GM18517 (cell line): Measurements from ENCODE around the gene FARSB.
"Not testable (repeated sequence)": the region's sequence is repeated elsewhere in the genome, so short reads cannot be mapped to it uniquely, and the experiment has no call there.

Experiments
- ATAC-seq: cut with Tn5 transposase; IDR thresholded peaks from one replicate; pipeline ENCODE4 v1.9.1; 2021; ENCODE audit warnings: mild to moderate bottlenecking, moderate library complexity; ENCODE audit not compliant: unreplicated experiment

The FARSB gene

DNA sequence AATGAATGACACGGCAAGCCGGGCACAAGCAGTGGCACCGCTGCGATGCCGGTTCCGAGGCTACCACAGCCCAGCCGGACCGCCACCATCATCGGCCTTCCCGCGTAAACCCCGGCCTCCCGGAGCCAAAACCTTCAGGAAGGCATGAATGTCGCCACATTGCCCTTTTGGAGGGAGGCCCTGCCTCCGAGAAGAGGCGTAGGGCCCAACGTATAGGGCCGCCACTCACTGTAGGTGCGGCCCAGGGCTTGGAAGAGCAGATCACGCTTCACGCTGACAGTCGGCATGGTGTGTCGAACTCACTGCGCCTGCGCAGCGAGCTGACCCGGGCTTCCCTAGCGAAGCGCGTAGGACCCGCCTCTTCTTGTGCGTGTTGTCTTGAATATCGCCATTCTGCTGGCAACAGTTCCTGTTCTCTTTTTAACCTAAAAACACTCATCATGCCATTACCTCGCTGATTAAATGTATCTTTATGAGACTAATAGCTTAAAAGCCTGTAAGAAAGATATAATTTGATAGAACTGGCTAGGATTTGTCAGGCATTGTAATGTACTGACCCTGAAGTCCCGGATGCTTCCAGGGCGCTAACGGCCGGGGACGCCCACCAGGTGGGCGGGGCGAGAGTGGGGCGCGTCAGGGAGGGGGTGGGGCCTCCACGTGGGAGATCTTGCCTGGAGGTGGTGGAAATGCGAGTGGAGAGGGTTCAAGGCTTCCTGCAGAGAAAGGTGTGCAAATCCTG lies at the start of gene FARSB:
FARSB (minus strand) TSS at position 306 of the 739 bp plus-strand sequence; CDS start at position 287, 19 bp downstream.
- ATAC-seq: peak; percentile 85

DNA sequence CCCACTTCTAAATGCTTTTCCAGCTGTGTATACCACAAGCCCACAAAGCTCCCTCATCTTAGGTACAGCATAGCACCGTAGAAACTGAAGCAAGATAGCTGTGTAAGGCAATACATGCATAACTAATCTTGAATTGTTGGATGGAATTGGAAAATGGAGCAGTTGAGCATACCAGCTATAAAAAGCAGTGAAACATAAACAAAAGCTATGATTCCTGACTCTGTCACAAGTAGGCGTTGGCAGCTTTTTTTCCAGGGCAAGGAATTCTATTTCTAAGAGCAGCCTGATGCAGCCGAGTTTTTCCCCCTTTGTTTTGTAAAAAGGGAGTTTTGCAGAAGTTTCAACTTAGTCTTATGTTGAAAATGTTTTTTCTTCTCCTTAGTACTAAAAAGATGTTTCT lies 48.0 kb upstream of the FARSB start:
- no peak for ATAC-seq

DNA sequence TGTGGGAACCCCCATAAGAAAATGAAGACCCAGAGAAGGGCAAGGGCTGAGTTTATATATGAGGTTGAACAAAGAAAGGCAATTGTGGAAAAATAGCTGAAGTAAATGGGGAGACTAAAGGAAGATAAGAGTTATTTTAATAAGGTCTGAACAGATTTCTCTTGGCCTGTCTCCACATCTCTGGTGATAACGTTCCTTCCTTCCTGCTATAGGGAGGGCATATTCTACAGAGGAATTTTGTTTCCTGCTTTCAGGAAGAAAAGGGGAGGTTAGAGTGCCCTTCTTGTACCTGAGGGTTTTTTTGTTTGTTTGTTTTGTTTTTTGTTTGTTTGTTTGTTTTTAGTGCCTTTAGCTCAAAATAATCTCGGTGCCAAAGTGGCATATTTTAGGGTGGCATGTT lies 47.2 kb upstream of the FARSB start:
- ATAC-seq: no peak

DNA sequence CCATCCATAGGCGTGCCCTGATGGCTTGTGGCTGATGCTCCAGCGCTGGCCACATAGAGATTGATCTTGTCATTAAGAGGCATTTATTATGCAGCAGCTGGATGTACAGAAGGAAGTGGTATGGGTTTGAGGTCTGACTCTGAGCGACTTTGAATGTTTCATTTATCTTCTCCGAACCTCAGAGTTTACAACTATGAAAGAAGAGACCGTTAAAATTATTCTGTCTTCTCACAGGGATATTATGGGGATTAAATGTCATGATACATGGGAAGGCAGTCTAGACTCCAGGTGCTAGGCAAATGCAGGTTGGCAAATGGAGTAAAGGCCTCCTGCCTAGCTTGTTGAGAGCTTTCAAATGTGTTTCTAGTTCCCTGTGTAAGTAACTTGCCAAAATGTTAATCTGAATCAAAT lies 45.8 kb upstream of the FARSB start:
- no peak for ATAC-seq

DNA sequence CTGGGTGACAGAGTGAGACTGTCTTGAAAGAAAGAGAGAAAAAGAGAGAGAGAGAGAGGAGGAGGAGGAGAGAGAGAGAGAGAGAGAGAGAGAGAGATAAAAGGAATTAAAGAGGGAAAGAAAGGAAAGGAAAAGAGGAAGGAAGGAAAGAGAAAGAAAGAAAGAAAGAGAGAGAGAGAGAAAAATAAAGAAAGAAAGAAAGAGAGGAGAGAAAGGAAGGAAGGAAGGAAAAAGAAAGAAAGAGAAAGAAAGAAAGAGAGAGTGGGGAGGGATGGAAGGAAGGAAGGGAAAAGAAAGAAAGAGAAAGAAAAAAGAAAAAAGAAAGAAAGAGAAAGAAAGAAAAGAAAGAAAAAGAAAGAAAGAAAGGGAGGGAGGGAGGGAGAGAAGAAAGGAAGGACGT lies 45.3 kb upstream of the FARSB start:
- ATAC-seq: no peak

DNA sequence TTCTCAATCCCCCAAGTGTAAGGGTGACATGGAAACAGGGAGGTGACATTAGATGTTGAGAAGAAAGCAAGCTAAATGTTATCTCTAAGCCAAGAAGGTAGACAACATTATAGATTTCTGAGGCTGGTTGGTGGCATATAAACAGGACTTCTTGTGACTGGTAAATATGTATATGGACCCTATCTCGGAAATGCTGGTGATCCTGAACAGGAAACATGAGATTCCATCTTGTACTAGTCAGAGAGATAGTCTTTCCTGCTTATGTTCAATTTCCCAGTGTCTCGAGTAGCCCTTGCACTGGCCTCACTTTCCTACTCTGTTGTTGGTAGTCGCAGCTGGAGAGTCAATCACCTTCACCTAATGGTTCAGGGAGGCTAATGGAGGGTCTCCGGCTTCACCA lies 42.4 kb upstream of the FARSB start:
- ATAC-seq: no peak

DNA sequence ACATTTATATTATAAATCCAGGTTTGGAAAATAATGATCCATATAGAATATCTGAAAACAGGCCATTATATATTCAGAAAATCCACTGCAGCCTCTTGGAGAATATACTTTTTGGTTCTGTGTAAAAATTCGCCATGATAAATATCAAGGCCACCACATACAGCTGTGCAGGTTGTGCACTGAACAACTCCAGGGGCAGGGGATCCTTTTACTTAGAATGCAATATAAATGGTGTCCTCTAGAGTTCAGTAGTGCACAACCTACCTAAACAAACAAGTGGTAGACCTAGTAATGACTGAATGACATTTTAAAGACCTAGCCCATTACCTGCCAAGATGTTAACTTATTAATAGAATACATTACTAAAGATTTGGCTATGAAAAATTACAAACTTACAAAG lies 37.9 kb upstream of the FARSB start:
- ATAC-seq: peak; percentile 54

DNA sequence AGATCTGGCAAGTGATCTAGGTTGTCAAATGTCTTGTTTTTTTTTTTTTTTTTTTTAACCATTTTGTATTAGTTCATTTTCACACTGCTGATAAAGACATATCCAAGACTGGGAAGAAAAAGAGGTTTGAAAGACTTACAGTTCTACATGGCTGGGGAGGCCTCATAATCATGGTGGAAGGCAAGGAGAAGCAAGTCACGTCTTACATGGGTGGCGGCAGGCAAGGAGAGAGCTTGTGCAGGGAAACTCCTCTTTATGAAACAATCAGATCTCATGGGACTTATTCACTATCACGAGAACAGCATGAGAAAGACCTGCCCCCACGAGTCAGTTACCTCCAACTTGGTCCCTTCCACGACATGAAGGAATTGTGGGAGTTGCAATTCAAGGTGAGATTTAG lies 37.5 kb upstream of the FARSB start:
- ATAC-seq: not testable (repeated sequence)

DNA sequence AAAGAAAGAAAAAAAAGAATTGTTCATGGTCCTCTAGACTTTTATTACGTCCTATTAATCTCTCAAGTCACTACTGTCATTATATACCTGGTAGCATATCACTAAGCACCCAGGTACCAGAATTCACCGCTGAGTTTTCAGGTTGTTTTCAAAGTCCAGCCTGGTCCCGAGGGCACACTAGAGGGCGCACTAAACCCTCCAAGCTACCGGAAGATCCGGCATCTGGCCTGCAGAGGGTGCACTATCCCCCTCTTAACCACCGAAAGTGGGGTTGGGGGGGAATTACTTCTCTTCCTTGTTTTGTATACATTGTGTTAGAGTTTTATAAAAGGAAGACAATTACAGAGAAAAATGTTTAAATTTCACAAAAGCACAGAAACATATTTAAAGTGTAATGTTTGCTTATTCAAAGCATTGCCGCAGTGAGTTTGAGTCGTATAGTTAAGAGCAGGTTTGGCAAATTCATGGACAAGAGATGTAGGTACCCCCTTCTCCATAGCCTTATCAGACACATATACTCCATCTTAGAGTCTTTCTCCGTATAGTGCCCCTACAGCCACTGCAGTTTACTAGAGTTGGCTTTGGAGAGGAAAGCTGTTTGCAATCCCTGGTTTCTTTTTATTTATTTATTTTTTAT lies 34.8 kb upstream of the FARSB start:
- peak; percentile 93 for ATAC-seq

DNA sequence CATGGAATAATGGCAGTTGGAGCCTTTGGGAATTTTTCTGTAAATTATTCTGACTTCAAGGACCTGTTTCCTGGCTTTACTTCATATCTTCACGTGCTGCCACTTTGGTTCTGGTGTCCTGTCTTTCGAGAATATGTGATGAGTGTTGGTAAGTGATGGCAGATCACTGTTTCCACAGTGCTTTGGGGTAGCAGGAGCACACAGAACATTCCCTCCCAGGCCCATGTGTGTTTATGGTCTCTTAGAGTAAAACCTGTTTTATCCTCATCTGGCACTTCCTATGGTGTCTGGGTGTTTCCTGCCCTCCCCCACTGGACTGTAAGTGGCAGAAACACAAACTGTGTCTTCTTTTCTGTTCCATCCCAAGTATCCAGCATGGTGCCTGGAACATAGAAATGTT lies 33.4 kb upstream of the FARSB start:
- no peak for ATAC-seq

DNA sequence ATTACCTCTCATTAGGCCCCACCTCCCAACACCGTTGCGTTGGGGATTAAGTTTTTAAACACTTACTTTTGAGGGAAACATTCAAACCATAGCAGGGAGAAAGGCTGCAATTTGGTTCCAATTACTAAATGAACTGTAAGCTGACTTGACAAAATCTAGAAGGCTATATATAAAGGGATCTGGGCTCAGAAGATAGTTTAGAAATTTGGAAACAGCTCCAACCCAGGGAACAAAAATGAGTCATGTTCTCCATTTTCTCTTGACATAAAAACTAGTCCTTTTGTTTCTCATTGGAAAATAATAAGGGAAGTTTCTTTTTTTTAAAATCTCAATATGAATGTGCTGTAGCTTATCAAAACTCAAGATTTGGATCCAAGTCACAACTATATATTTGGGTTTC lies 33.0 kb upstream of the FARSB start:
- ATAC-seq: no peak

DNA sequence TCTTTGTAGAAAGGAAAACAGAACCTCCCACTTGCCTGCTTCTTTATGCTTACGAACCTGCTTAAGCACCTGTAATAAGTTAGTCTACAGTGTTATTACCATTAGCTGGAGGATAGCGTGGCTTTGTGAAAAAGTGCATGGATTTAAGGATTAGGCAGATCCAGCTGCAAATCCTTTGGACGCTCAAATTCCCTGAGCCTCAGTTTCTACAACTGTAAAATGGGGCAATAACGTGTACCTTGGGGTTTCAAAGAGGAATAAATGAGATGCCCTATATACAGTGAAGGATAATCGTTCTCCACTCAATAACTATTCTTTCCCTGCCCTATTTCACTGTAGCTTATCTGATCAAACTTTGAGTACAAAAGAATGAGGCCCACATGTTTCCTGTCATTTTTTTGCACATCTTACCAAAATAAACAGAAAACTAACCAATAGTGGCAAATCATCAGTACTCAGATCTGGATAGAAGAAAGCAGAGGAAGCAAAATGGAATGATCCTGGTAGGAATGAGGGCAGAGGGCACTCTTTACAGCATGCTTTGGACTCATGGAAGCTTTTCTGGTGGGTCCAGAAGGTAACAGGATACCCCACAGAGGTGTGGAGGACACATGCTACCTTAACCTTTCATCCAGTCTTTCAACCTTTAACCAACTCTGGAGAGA lies 30.3 kb upstream of the FARSB start:
- no peak for ATAC-seq

DNA sequence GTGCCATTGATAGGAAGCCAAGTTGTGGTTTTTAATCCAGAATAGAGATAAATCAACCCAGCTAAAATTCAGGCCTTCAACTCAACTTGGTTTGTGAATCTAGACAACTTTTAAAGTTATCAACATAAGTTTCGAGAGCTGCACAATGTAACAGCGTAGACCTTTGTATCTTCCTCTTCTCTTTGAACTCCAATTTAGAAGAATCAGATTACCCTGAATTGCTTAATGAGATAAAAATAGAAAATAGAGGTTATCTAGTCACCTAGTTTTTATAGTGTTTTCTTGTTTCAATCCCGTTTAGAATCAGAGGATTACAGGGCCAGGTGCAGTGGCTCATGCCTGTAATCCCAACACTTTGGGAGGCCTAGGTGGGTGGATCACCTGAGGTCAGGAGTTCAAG lies 27.9 kb upstream of the FARSB start:
- no peak for ATAC-seq

DNA sequence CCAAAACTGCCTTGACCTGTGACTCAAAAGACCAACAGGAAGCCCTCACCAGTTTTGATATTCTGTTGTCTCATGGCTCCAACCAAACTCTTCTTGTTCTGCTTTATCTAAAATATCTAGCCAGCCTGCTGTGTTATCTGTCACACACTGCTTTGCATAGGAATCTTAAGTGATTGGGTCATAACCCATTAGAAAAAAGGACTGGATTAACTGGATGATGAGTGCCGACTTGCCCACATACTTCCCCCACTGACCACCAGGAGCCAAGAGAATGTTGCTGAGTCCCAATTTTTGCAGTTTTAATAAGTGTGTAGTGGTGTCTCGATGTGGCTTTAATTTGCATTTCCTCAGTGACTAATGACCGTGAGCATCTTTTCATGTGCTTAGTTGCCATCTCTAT lies 22.1 kb upstream of the FARSB start:
- no peak for ATAC-seq

DNA sequence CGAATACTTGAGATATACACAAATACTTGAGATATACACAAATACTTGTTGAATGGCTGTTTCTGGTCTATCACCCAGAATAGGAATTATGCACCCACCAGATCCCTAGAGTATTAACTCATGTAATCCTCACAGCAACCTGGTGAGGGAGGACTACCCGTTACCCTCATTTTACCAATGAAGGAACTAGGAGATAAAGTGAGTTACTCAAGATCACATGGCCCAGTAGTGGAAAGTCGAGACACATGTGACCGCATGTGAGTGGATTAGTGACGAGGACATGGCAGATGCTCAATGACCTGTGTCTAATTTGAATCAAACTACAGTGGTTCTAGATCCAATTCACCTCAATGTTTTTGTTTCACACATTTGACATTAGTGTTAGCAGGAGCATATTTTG lies 18.0 kb upstream of the FARSB start:
- ATAC-seq: no peak

DNA sequence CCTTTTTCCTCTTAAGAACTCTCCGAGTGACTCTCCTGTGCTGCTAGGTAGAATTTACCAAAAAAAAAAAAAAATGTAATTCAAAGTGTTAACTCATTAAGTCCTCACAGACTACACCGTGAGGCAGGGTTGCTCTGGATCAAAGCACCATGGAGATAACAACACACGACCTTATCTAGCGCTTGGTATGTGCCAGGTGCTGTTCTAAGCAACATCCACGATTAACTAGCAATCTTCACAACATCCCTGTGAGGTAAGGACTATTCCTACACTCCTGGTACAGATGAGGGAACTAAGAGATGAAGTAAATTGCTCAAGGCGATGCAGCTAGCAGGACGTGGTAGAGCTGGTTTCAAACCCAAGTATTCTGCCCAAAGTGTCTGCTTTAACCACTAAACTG lies 17.4 kb upstream of the FARSB start:
- no peak for ATAC-seq

DNA sequence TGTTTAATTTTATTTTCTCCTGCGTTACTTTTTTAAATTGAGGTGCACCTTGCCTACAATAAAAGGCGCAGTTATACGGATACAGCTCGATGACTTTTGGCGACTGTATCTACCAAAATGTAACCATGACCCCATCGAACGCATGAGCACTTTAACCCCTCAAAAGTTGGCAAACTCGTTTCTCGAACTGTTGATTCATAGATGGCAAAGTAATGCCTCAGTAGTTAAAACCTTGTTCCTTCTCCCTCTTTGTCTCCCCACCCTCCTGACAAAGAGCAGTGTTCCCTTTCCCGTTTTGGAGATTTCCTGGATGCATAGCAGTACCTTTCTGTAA lies 16.1 kb upstream of the FARSB start:
- ATAC-seq: no peak

DNA sequence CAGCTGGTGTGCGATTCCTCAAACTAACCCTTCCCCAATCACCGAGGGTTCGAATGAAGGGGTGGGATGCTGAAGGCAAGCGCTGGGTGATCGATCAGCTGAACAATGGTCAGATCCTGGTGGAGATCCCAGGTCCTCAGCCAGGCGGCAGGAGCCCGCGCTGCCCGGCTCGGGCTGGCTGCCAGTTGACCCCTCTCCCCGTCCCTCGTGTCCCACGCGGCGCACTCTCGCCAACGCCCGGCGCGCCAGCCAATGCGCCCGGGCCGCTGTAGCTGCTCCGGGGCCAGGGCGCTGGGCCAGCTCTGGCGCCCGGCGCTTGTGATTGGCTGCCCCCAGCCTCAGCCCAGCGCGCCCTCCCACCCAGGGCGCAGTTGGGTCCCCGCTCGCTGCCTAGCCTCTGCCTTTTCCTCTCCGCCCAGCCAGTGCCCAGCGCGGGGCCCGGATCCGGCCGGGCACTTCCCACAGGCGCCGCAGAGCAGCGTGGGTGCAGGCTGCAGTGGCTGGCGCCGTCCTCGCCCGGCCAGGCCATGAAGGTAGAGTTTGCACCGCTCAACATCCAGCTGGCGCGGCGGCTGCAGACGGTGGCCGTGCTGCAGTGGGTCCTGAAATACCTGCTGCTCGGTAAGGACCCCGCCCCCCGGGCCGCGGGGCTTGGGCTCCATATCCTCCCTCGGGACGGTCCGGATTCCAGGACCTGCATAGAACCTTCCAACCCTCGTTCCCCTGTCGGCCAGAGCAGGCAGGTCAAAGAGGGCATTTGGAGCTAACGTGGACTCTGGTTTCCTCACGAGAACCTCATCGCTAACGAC lies 15.6 kb upstream of the FARSB start, which contains the start of gene MOGAT1:
MOGAT1 (plus strand) TSS at position 400 of the 809 bp plus-strand sequence; CDS start at position 528, 128 bp downstream.
- ATAC-seq: no peak

DNA sequence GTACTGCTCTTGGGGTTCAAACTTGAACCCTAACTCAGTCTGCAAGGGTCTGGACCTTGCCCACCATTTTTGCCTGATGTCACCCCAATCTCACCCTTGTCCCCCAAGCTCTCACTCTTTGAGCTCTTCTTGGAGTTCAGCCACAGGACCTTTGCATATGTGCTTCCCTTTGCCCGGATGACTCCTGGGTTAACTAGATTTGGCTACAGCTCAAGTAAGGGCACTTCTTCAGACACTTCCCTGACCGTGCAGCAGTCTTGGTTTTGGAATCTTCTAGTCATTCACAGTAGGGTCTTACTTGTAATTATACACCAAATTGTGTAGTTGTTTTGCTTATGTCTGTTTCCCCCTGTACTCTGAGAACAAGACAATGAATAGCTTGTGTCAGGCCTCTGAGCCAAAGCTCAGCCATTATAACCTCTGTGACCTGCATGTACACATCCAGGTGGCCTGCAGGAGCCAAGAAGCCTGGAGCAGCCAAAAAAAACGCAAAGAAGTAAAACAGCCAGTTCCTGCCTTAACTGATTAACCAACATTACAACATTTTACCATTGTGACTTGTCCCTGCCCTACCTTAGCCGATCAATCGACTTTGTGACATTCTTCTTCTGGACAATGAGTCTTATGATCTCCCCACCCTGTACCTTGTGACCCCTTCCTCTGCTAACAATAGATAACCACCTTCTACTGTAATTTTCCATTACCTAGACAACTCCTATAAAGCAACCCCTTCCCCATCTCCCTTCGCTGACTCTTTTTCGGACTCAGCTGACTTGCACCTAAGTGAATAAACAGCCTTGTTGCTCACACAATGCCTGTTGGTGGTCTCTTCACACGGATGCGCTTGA lies 14.5 kb upstream of the FARSB start:
- ATAC-seq: no peak

DNA sequence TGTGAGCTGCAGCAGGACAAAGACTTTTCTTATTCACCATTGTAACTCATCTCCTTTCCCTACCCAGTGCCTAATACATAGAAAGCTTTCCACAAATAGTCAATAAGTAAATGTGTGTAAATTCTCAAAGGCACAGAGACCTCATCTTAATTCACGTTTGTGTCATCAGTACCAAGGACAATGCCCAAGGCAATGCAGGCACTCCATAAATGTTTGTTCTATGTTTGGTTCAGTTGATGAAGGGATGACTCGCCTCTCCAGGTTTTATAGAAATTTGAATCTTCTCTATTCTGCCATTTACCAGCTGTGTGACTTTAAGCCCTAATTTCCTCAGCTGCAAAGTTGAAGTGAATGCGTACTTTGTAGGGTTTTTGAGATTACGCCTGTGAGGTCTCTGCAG lies 13.5 kb upstream of the FARSB start:
- ATAC-seq: no peak
